Body of pancreas (tissue), 4 donors: Measurements from ENCODE around the gene PLCB4.

Experiments
- POLR2A ChIP-seq, 3 donors: fragments of 450-650 bp; IDR thresholded peaks; one replicate each; pipeline ENCODE4 v1.6.1; 2016; ENCODE audit warnings: antibody characterized with exemption in 3 of 3, mild to moderate bottlenecking in 2 of 3
- TF ChIP-seq, protein P1 (sequence below), 7 experiments: fragments of 450-650 bp in 4 of 7; fragments of 200-600 bp in 3 of 7; sonication (generic) in 3 of 7; IDR thresholded peaks; one replicate each; pipeline ENCODE4 v1.5.1; 2016 to 2019; ENCODE audit warnings: antibody characterized with exemption in 7 of 7

DNA sequence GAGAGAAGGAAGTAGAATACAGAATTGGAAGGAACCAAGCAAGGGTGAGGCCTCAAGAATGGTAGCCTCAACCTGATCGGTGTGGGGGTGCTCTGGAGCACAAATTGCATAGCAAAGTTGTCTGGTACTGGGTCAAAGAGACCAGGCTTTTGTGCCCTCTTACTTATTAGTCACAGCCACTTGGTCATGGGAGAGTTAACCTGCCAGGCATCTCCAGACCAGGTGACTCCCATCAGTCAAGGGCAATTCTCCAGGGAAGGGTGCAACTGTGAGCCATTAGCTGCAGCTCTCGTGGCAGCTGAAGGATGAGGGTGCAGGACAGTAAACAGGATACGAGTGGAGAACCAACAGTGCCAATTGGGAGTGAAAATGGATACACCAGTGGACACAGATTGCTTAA is 47.7 kb upstream of the PLCB4 start:
- TF ChIP-seq, protein P1, sequence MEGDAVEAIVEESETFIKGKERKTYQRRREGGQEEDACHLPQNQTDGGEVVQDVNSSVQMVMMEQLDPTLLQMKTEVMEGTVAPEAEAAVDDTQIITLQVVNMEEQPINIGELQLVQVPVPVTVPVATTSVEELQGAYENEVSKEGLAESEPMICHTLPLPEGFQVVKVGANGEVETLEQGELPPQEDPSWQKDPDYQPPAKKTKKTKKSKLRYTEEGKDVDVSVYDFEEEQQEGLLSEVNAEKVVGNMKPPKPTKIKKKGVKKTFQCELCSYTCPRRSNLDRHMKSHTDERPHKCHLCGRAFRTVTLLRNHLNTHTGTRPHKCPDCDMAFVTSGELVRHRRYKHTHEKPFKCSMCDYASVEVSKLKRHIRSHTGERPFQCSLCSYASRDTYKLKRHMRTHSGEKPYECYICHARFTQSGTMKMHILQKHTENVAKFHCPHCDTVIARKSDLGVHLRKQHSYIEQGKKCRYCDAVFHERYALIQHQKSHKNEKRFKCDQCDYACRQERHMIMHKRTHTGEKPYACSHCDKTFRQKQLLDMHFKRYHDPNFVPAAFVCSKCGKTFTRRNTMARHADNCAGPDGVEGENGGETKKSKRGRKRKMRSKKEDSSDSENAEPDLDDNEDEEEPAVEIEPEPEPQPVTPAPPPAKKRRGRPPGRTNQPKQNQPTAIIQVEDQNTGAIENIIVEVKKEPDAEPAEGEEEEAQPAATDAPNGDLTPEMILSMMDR (IDR thresholded peaks at IDR 0.05): no peak
- TF ChIP-seq POLR2A (IDR thresholded peaks at IDR 0.05): no peak
